ENCODE data around the gene IQCF6. TPM values are rescaled to one million over a fixed set of nuclear protein-coding genes. Genes with fewer than 3 reads are reported as not detected.

The IQCF6 gene
- total RNA-seq, 1 donor from 2014 or later: not detected

- Histone ChIP-seq H3K36me3 (no peaks in the 10 kb centered on the region), H3K27ac (no peak overlapping the region), H3K4me1 (no peaks in the 10 kb centered on the region), H3K27me3 (peaks cover 3% of the 10 kb centered on the region), H3K9me3 (no peaks in the 10 kb centered on the region), H3K4me3 (no peak overlapping the region)
- ATAC-seq: no peak
- DNase-seq: no peak
- intact Hi-C loops (cut with DNase I): no loop called here
- TF ChIP-seq CTCF (IDR thresholded peaks at IDR 0.05): no peak
These were observed 49.9 kb downstream of the IQCF6 start for GRCh38 chr3:51729042-51729633.

Other genes with a start within 250 kb of the IQCF6 start
- 27.9 TPM for gene RAD54L2, start 240.5 kb downstream of the IQCF6 start, total RNA-seq
- gene TEX264, start 108.0 kb downstream of the IQCF6 start, total RNA-seq: 51.0 TPM
- gene GRM2, start 72.2 kb downstream of the IQCF6 start, total RNA-seq: 0.49 TPM
- not detected for gene IQCF2, start 82.4 kb upstream of the IQCF6 start, total RNA-seq
- gene IQCF5, start 96.4 kb upstream of the IQCF6 start, total RNA-seq: not detected
- not detected for gene IQCF1, start 124.1 kb upstream of the IQCF6 start, total RNA-seq
- 20.6 TPM for gene RRP9, start 162.7 kb upstream of the IQCF6 start, total RNA-seq
- 20.9 TPM for gene PARP3, start 163.1 kb upstream of the IQCF6 start, total RNA-seq
- gene GPR62, start 176.1 kb upstream of the IQCF6 start, total RNA-seq: not detected
- 37.1 TPM for gene PCBP4, start 188.2 kb upstream of the IQCF6 start, total RNA-seq
- gene ABHD14B, start 194.8 kb upstream of the IQCF6 start, total RNA-seq: 55.9 TPM
- gene ABHD14A, start 195.8 kb upstream of the IQCF6 start, total RNA-seq: 17.9 TPM
- 26.5 TPM for gene ACY1, start 204.3 kb upstream of the IQCF6 start, total RNA-seq
- 810 TPM for gene RPL29, start 216.7 kb upstream of the IQCF6 start, total RNA-seq

Data from upper lobe of right lung (tissue), 1 donor.